ENCODE results near the gene CTSC. TPM values are rescaled to one million over a fixed set of nuclear protein-coding genes. Genes with fewer than 3 reads are reported as not detected.
"Not testable (repeated sequence)": the region's sequence is repeated elsewhere in the genome, so short reads cannot be mapped to it uniquely, and the experiment has no call there.

Gene CTSC
- total RNA-seq, 1 donor from 2014 or later = 4.8 TPM

DNA sequence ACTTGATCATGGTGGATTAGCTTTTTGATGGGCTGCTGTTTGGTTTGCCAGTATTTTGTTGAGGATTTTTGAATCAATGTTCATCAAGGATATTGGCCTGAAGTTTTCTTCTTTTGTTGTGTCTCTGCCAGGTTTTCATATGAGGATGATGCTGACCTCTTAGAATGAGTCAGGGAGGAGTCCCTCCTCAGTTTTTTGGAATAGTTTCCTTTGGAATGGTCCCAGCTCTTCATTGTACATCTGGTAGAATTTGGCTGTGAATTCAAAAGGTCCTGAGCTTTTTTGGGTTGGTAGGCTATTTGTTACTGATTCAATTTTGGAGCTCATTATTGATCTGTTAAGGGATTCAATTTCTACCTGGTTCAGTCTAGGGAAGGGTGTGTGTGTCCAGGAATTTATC lies 78.1 kb downstream of the CTSC start:
- H3K27ac Mint-ChIP-seq (ENCODE audit: unreplicated experiment) = no peak overlapping the region
- no peaks in the 10 kb centered on the region for H3K4me1 Mint-ChIP-seq (ENCODE audit: low read depth)
- TF ChIP-seq, protein P1, sequence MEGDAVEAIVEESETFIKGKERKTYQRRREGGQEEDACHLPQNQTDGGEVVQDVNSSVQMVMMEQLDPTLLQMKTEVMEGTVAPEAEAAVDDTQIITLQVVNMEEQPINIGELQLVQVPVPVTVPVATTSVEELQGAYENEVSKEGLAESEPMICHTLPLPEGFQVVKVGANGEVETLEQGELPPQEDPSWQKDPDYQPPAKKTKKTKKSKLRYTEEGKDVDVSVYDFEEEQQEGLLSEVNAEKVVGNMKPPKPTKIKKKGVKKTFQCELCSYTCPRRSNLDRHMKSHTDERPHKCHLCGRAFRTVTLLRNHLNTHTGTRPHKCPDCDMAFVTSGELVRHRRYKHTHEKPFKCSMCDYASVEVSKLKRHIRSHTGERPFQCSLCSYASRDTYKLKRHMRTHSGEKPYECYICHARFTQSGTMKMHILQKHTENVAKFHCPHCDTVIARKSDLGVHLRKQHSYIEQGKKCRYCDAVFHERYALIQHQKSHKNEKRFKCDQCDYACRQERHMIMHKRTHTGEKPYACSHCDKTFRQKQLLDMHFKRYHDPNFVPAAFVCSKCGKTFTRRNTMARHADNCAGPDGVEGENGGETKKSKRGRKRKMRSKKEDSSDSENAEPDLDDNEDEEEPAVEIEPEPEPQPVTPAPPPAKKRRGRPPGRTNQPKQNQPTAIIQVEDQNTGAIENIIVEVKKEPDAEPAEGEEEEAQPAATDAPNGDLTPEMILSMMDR (IDR thresholded peaks at IDR 0.05) = no peak
- peaks cover 44% of the 10 kb centered on the region for H3K9me3 Mint-ChIP-seq (ENCODE audit: low read depth)
- H3K36me3 Mint-ChIP-seq (ENCODE audit: low read depth) = peaks cover 2% of the 10 kb centered on the region
- no peaks in the 10 kb centered on the region for H3K27me3 Mint-ChIP-seq (ENCODE audit: low read depth)
- no peak for DNase-seq (ENCODE audit: low spot score)
- no peak overlapping the region for H3K4me3 Mint-ChIP-seq (ENCODE audit: unreplicated experiment)

DNA sequence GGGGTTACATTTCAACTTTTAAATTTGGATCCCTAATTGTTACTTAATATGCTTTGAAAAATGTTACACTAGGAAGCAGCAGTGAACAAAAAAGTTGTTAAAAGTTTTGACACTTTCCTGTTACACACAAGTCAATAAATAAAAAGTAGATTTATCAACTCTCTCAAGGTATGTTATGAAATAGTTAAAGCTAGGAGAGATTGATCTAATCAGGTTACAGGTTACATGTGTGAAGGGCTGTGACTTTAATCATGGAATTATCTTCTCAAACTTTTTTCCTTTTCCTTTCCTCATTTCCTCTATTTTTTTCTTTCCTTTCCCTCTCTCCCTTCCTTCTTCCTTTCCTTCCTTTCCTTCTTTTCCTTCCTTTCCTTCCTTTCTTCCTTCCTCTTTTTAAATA lies 85.3 kb downstream of the CTSC start:
- Mint-ChIP-seq H3K9me3 (ENCODE audit: low read depth) (peaks cover 13% of the 10 kb centered on the region), H3K27me3 (ENCODE audit: low read depth) (peaks cover 6% of the 10 kb centered on the region), H3K36me3 (ENCODE audit: low read depth) (no peaks in the 10 kb centered on the region), H3K4me1 (ENCODE audit: low read depth) (no peaks in the 10 kb centered on the region), H3K4me3 (ENCODE audit: unreplicated experiment) (no peak overlapping the region), H3K27ac (ENCODE audit: unreplicated experiment) (no peak overlapping the region)
- TF ChIP-seq, protein P1 (IDR thresholded peaks at IDR 0.05) = no peak
- DNase-seq (ENCODE audit: low spot score) = no peak

DNA sequence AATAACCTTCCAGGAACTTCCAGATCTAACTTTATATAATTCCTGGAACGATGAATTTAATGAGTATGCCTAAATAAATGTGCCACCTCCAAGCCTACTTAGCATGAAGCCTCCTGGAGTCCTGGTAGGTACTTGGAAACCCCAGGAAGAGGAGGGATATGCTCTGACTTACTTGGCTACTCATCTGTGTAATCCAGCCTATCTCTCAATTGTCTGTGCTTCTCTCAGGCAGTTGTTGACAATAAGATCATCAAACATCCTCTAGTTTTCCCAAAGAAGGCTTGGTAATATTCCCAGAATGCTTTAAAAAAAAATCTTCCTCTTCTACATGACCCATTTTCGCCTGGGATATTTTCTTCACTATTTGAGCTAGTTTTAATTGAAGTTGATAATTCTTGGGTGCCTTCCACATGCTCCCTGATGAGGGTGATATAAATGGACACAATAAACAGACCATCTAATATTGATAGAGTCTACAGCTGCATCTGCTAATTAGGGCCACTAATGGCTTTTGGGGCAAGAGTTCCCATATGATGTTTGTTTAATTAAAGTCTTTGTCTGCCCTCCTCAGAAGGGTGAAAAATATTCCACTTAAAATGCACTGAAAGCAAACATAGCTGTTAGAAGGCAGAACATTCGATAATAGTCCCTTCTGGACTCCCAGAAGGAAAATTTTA lies 86.8 kb downstream of the CTSC start:
- H3K9me3 Mint-ChIP-seq (ENCODE audit: low read depth) = peaks cover 10% of the 10 kb centered on the region
- H3K4me3 Mint-ChIP-seq (ENCODE audit: unreplicated experiment) = no peak overlapping the region

DNA sequence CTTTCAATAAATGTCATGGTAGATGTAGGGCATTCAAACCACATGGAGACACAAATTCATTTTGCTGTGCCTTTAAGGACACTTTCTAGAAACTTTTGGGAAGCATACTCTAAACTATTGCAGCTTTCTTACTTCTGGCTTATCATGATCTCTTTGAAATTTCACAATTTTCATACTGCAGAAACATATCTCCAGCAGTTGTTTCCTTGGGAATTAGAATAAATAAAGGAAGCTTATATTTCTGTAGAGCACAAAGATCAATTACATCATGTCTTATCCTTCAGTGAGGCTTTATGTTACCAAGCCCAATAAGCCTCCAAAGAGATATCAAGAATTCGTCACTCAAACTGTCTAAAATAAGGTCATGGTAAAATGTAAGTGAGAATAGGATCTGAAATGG lies 87.8 kb downstream of the CTSC start:
- Mint-ChIP-seq H3K9me3 (ENCODE audit: low read depth) (peaks cover 3% of the 10 kb centered on the region), H3K36me3 (ENCODE audit: low read depth) (no peaks in the 10 kb centered on the region), H3K27ac (ENCODE audit: unreplicated experiment) (no peak overlapping the region), H3K27me3 (ENCODE audit: low read depth) (peaks cover 6% of the 10 kb centered on the region), H3K4me3 (ENCODE audit: unreplicated experiment) (no peak overlapping the region), H3K4me1 (ENCODE audit: low read depth) (no peaks in the 10 kb centered on the region)
- TF ChIP-seq, protein P1 (IDR thresholded peaks at IDR 0.05) = no peak
- DNase-seq (ENCODE audit: low spot score) = no peak

More for the DNA sequence above, 86.8 kb downstream of the CTSC start:
- no peaks in the 10 kb centered on the region for H3K36me3 Mint-ChIP-seq (ENCODE audit: low read depth)
- DNase-seq (ENCODE audit: low spot score) = no peak
- no peaks in the 10 kb centered on the region for H3K4me1 Mint-ChIP-seq (ENCODE audit: low read depth)
- H3K27ac Mint-ChIP-seq (ENCODE audit: unreplicated experiment) = no peak overlapping the region
- TF ChIP-seq, protein P1 (IDR thresholded peaks at IDR 0.05) = no peak
- peaks cover 6% of the 10 kb centered on the region for H3K27me3 Mint-ChIP-seq (ENCODE audit: low read depth)

DNA sequence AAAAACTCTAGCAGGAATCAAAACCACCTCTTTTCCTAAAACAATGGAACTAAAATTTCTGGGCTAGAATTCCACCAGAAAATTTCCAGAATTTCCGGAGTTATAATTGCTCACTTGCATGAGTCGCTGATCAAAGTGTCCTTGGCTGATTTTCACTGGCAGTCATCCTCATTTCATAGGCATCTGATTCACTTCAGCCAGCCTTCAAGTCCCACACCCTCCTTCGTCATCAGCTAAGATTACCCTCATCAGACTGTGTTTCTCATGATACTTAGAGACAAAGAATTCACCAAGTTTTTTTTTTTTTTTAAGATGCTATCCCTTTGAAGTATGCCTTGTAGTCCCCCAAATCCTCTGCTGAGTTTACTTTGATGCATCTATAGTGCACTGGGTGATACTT lies 90.8 kb downstream of the CTSC start:
- H3K36me3 Mint-ChIP-seq (ENCODE audit: low read depth) = peaks cover 2% of the 10 kb centered on the region
- no peak overlapping the region for H3K4me3 Mint-ChIP-seq (ENCODE audit: unreplicated experiment)
- TF ChIP-seq, protein P1 (IDR thresholded peaks at IDR 0.05) = no peak
- no peaks in the 10 kb centered on the region for H3K4me1 Mint-ChIP-seq (ENCODE audit: low read depth)
- peaks cover 11% of the 10 kb centered on the region for H3K9me3 Mint-ChIP-seq (ENCODE audit: low read depth)
- H3K27ac Mint-ChIP-seq (ENCODE audit: unreplicated experiment) = no peak overlapping the region
- DNase-seq (ENCODE audit: low spot score) = no peak
- H3K27me3 Mint-ChIP-seq (ENCODE audit: low read depth) = peaks cover 7% of the 10 kb centered on the region

DNA sequence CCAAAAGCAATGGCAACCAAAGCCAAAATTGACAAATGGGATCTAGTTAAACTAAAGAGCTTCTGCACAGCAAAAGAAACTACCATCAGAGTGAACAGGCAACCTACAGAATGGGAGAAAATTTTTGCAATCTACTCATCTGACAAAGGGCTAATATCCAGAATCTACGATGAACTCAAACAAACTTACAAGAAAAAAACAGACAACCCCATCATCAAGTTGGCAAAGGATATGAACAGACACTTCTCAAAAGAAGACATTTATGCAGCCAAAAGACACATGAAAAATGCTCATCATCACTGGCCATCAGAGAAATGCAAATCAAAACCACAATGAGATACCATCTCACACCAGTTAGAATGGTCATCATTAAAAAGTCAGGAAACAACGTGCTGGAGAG lies 92.0 kb downstream of the CTSC start:
- not testable (repeated sequence) for H3K27ac Mint-ChIP-seq (ENCODE audit: unreplicated experiment); H3K4me1 Mint-ChIP-seq (ENCODE audit: low read depth); DNase-seq (ENCODE audit: low spot score); H3K36me3 Mint-ChIP-seq (ENCODE audit: low read depth); H3K4me3 Mint-ChIP-seq (ENCODE audit: unreplicated experiment); H3K27me3 Mint-ChIP-seq (ENCODE audit: low read depth)
- peaks cover 13% of the 10 kb centered on the region for H3K9me3 Mint-ChIP-seq (ENCODE audit: low read depth)

All from chondrocyte (in vitro differentiated cells).